Lung (tissue), 12 donors: ENCODE measurements around the gene ZBED4. TPM values are rescaled to one million over a fixed set of nuclear protein-coding genes. Genes with fewer than 3 reads are reported as not detected.
A peak's percentile ranks its signal among the peaks of the same experiment; 100 is the strongest.

ENCODE experiments used
- ATAC-seq: fragments of 200-7000 bp; cut with Tn5 transposase; one replicate; pipeline ENCODE4 v1.9.1; 2020; ENCODE audit warnings: moderate number of reproducible peaks; ENCODE audit not compliant: insufficient read depth, low FRiP score
- DNase-seq, 3 donors: peaks; one replicate each; pipeline ENCODE4 v3.0.0-alpha.2; 2013 to 2017
- H3K27ac ChIP-seq, 2 donors: one replicate each; pipeline ENCODE4 v1.5.1; 2013; ENCODE audit warnings: mild to moderate bottlenecking in 2 of 2, moderate library complexity in 2 of 2, control low read depth in 1 of 2, inconsistent platforms in 1 of 2, low read depth in 1 of 2, low read length in 1 of 2
- H3K27me3 ChIP-seq, 3 donors: one replicate each; pipeline ENCODE4 v1.5.1; 2013; ENCODE audit warnings: low read length in 2 of 3; ENCODE audit not compliant: control insufficient read depth in 3 of 3, insufficient read depth in 3 of 3
- H3K36me3 ChIP-seq, 4 donors: one replicate each; pipeline ENCODE4 v1.5.1; 2013; ENCODE audit warnings: low read length in 4 of 4, mild to moderate bottlenecking in 1 of 4, moderate library complexity in 1 of 4; ENCODE audit not compliant: control insufficient read depth in 4 of 4, insufficient read depth in 4 of 4
- H3K4me1 ChIP-seq, 5 donors: one replicate each; pipeline ENCODE4 v1.5.1; 2013; ENCODE audit warnings: low read length in 5 of 5, mild to moderate bottlenecking in 2 of 5, moderate library complexity in 1 of 5; ENCODE audit not compliant: control insufficient read depth in 5 of 5, insufficient read depth in 5 of 5
- H3K4me3 ChIP-seq: one replicate; pipeline ENCODE4 v1.5.1; 2013; ENCODE audit warnings: mild to moderate bottlenecking, control low read depth, moderate library complexity
- H3K9ac ChIP-seq, 2 donors: one replicate each; pipeline ENCODE4 v1.5.1; 2013; ENCODE audit warnings: low read length in 2 of 2, control low read depth in 1 of 2; ENCODE audit not compliant: insufficient read depth in 1 of 2
- H3K9me3 ChIP-seq, 4 donors: one replicate each; pipeline ENCODE4 v1.5.1; 2013; ENCODE audit warnings: low read length in 3 of 4, mild to moderate bottlenecking in 1 of 4, moderate library complexity in 1 of 4; ENCODE audit not compliant: control insufficient read depth in 4 of 4, insufficient read depth in 3 of 4
- CTCF ChIP-seq: IDR thresholded peaks from 2 replicates; pipeline ENCODE4 v1.5.1; 2012; ENCODE audit warnings: mild to moderate bottlenecking; ENCODE audit errors: control extremely low read depth, extremely low read depth
- WGBS, 2 donors: extraction: QIAGEN DNeasy Blood & Tissue Kit; methylation state at CpG; one replicate each; pipeline ENCODE4 v1.1.7; 2013; 5-methylcytosine and 5-hydroxymethylcytosine counted together
- polyA plus RNA-seq, 2 donors: library from polyadenylated mRNA; stranded (reverse); fragments of 200-250 nt; gene quantifications; one replicate each; pipeline ENCODE4 v1.2.1, GENCODE V29; 2013
- total RNA-seq, 2 donors: library from RNA; depleted of rRNA in 1 of 2; stranded (reverse); fragments of >200 nt in 1 of 2; gene quantifications; one replicate each; pipeline ENCODE4 v1.2.1, GENCODE V29; 2014 to 2021
- donor health status: control.
- donor health status: control.
- donor health status: Bipolar disorder and iron deficiency.
- donor health status: healthy.
- donor health status: DM: yes; HTN: yes; CAD: no.

The ZBED4 gene
- total and polyA plus RNA-seq, 4 donors: 3.9 to 13.2 (median 9.1) TPM

GRCh38 chr22:49934891-49935557, 81.4 kb downstream of the ZBED4 start:
- WGBS, 2 donors: 3 to 8% methylated on average over 36 to 56 of the region's 56 CpGs
- ATAC-seq: peak; percentile 17

GRCh38 chr22:49935561-49935960, 81.9 kb downstream of the ZBED4 start:
- H3K27me3 ChIP-seq: no peaks in the 10 kb centered on the region
- WGBS, 2 donors: 0 to 6% methylated on average over 5 to 15 of the region's 16 CpGs
- TF ChIP-seq CTCF: no peak
- no peak overlapping the region for H3K9ac ChIP-seq
- no peaks in the 10 kb centered on the region for H3K36me3 ChIP-seq
- DNase-seq (no peak), ATAC-seq (no peak)
- H3K4me1 ChIP-seq: peaks cover 2 to 19% (median 17%) of the 10 kb centered on the region in 5 donors
- no peak overlapping the region for H3K4me3 ChIP-seq
- no peaks in the 10 kb centered on the region for H3K9me3 ChIP-seq
- H3K27ac ChIP-seq: no peak overlapping the region

More at GRCh38 chr22:49934891-49935557, 81.4 kb downstream of the ZBED4 start:
- H3K27me3 ChIP-seq: no peaks in the 10 kb centered on the region
- TF ChIP-seq CTCF: no peak
- peak overlapping the region; percentile 98 to 99 for H3K27ac ChIP-seq
- peak overlapping the region; percentile 50 for H3K4me3 ChIP-seq
- no peaks in the 10 kb centered on the region for H3K9me3 ChIP-seq
- peaks cover 2 to 21% (median 17%) of the 10 kb centered on the region in 5 donors for H3K4me1 ChIP-seq
- peak; percentile 42 to 75 (median 71) for DNase-seq
- H3K9ac ChIP-seq: no peak overlapping the region
- H3K36me3 ChIP-seq: no peaks in the 10 kb centered on the region

GRCh38 chr22:49936018-49936972, 82.7 kb downstream of the ZBED4 start:
- no peaks in the 10 kb centered on the region for H3K36me3 ChIP-seq
- no peak overlapping the region for H3K4me3 ChIP-seq
- H3K27ac ChIP-seq: peak overlapping the region; percentile 86 to 91
- ATAC-seq (peak; percentile 80), DNase-seq (peak; percentile 62 to 77 (median 76))
- no peaks in the 10 kb centered on the region for H3K27me3 ChIP-seq
- H3K9me3 ChIP-seq: peaks cover 0 to 2% (median 0%) of the 10 kb centered on the region in 4 donors
- H3K9ac ChIP-seq: no peak overlapping the region
- no peak for TF ChIP-seq CTCF
- WGBS, 2 donors: 3 to 4% methylated on average over 45 to 52 of the region's 52 CpGs
- H3K4me1 ChIP-seq: peaks cover 2 to 19% (median 17%) of the 10 kb centered on the region in 5 donors
